T-helper 2 cell (primary cell): ENCODE measurements around the gene MKRN1.
A peak's percentile ranks its signal among the peaks of the same experiment; 100 is the strongest.

Experiments used
- DNase-seq, 5 experiments: peaks; one replicate each; pipeline versions ENCODE4 v3.0.0 to v3.0.0-alpha.2; 2012 to 2022

Gene MKRN1

GRCh38 chr7:140484951-140485499, 5.7 kb upstream of the MKRN1 start:
- no peak for DNase-seq

- DNase-seq = no peak
Observed at GRCh38 chr7:140484479-140484878, 5.2 kb upstream of the MKRN1 start.

GRCh38 chr7:140479739-140480084, 407 bp upstream of the MKRN1 start:
- DNase-seq = no peak

DNA sequence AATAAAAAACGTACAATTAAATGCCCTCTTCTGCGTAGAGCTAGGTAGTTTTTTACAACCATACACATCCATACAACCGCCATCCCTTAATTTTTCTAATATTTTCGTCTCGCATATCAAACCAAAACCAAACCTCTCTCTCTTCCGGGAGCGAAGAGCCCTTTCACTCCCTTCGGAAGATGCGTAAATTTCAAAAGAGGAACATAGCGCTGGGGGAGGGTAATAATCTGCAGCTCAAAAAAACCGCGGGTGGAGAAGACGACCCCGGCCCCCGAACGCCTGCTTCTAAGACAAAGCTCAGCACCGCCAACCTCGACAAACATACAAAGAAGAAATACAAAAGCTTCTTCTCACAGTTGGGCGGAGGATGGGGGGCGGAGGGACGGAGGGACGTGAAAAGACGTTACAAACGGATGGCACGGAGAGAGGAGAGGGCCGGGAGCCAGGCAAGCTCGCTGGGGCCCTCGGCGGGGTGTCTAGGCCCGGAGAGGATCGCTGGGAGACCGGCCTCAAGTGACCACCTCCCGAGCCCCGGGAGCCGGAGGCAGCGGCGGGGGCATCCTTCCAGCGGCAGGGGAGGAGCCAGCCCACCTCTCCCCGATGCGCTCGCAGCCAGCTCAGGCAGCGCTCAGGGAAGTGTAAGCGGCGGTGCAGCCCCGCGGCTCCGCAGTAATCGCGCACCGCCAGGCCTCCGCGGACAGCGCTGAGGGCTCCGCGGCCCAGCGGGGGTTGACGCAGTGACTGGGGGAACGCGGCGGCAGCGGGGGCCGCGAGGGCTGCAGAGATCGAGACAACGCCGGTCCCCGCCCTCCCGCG, 851 bp downstream of the MKRN1 start:
- peak; percentile 13 to 71 (median 20) for DNase-seq

DNA sequence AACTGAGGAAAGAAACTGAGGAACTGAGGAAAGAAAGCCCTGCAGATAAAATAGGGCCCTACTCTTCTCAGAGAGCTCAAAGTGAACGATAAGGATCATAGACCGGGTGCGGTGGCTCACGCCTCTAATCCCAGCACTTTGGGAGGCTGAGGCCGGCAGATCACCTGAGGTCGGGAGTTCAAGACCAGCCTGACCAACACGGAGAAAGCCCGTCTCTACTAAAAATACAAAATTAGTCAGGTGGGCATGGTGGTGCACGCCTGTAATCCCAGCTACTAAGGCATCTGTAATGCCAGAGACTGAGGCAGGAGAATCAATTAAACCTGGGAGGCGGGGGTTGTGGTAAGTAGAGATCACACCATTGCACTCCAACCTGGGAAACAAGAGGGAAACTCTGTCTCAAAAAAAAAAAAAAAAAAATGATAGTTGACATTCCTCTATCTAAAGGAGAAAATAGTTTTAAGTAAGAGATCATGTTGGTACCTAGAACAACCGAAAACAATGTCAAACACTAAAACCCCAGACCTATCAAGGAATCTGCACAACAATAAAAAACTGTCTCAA, 2.5 kb downstream of the MKRN1 start:
- DNase-seq = no peak

GRCh38 chr7:140475747-140476333, 3.5 kb downstream of the MKRN1 start:
- DNase-seq = peak in 3 of 5 experiments; percentile 27 to 66 (median 28)

GRCh38 chr7:140463111-140463510, 16.2 kb downstream of the MKRN1 start:
- no peak for DNase-seq

- DNase-seq = peak in 1 of 5 experiments; percentile 41
Observed at GRCh38 chr7:140458916-140459315, 20.4 kb downstream of the MKRN1 start.

DNA sequence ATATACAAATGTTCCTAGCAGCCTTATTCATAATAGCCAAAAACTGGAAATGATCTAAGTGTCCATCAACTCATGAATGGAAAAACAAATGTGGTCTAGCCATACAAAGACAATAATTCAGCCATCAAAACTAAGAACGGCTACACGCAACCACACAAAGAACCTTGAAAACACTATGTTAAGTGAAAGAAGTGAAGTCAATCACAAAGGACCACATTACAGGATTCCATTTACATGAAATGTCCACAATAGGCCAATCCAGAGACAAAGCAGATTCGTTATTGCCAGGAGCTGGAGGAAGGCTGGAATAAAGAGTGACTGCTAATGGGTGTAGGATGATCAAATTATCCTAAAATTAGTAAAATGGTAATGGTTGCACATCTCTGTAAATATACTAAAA, 21.1 kb downstream of the MKRN1 start:
- DNase-seq = peak in 1 of 5 experiments; percentile 36

DNA sequence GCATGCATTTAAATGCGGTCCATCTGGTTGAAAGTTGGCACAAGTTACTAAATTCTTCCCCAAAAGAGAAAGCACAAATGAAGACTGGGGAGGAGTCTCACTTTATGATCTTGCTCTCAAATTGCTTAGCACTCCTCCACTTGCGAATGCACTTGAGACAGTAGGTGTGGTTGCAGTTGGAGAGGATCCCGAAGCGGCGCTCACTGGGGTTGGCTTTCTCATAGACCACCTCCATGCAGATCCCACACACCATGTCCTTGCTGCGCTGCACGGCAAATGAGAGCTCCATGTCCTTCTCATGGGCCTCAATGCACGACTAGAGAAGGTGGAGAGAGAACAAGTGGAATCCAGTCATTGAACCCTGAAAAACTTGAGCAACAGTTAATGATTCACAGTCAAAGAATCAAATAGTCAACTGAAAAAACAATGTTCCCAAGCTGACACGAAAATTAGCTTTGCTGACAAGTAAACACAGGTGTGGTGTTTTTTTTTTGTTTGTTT, 22.7 kb downstream of the MKRN1 start:
- DNase-seq = no peak

DNA sequence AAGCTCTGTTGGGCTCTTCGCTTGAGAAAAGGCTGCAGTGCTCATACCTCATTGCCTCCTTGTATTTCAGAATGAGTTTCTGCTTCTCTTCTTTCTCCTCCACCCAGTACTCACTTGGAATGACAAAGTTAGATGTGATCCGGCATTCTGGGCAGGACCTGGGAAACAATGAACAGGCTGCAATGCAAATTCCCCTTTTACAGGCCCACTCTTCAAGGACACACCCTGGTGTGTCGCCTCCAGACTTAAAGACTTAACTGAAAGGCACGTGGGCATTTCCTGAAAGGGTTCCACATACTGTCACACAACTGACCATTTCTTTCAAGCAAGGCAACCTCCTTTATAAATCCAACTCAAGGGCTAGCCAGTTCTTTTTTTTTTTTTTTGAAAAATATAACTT, 23.6 kb downstream of the MKRN1 start:
- DNase-seq = no peak

DNA sequence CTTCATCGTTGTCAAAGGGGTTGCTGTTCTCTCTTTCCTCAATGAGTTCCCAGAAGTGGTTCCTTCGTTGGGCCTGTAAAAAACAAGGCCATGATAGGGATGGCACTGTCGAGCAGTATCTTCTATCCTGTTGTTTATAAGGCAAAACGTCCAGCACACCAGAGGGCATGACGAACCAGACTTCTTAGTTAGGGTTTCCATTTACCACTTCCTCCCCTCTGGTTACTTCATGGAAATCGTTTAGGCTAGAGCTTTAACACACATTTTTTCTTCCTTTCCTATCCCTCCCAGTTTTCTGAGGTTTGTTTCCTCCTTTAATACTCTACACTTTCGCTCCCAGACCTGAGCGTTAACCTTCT, 24.7 kb downstream of the MKRN1 start:
- DNase-seq = peak in 1 of 5 experiments; percentile 82

- peak in 1 of 5 experiments; percentile 89 for DNase-seq
Observed at GRCh38 chr7:140453785-140454656, 25.3 kb downstream of the MKRN1 start.

- DNase-seq = no peak
Observed at GRCh38 chr7:140453273-140453672, 26.0 kb downstream of the MKRN1 start.

- DNase-seq = no peak
Observed at GRCh38 chr7:140451716-140452115, 27.6 kb downstream of the MKRN1 start.

DNA sequence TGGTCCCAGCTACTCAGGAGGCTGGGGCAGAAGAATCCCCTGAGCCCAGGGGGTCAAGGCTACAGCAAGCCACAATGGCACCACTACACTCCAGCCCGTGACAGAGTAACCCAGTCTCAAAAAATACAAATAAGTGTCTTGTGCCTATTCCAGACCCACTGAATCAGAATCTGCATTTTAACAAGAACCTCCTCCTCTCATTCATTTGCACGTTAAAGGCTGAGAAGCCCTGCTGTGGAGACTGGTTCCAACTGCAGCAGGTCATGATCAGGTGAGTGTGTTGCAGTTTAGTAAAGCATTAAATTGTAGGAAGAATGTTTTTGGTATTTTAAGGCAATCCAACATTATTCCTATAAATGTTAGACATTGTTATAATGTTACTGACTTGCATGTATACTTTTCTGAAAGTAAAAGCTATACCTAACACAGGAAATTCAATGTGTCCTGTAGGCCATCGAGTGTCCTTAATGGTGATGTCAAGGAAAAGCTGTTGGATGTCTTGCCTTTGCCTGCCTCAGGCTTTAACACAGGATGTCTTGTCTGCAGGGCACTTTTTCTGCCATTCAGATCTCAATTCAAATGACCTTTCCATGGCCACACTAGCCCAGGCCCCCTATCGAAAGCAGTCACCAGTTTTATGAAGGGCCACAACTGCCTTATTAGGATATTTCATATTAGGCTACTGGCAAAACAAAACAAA, 30.4 kb downstream of the MKRN1 start:
- DNase-seq = no peak

DNA sequence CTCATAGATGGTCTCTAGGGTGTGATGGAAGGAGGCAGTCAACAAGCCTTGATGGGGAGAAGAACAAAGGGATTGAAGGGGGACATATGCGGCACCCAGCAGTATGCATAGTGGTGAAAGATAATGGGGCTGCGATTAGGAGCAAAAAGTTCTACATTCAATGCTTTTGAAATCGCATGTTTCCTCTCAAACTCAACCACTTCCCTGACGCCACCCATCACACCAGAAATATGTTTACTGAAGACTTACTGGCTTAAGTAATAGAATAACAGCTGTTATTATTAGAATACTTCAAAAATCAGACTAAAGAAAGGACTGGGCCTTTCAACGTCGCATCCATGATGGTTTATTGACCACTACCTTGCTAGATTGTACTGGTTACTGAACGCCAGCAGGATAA, 31.5 kb downstream of the MKRN1 start:
- DNase-seq = peak in 1 of 5 experiments; percentile 84

- no peak for DNase-seq
Observed at GRCh38 chr7:140446467-140446866, 32.8 kb downstream of the MKRN1 start.

GRCh38 chr7:140441519-140441918, 37.8 kb downstream of the MKRN1 start:
- DNase-seq = no peak

DNA sequence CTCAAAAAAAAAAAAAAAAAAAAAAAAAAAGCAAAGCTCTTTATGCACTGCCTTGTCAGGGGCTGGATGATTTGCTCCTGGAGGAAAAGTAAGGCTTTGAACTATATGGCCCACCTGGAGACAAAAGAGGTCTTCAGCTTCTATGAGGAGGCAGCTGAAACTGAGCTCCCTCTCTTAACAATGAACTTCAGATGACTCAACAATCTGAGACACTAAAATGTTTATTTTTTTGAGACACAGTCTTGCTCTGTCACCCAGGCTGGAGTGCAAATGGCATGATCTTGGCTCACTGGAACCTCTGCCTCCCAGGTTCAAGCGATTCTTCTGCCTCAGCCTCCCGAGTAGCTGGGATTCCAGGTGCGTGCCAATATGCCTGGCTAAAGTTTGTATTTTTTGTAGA, 38.7 kb downstream of the MKRN1 start:
- no peak for DNase-seq

- DNase-seq = no peak
Observed at GRCh38 chr7:140439359-140439758, 39.9 kb downstream of the MKRN1 start.
